Measurements from ENCODE around the gene CIT. TPM values are rescaled to one million over a fixed set of nuclear protein-coding genes. Genes with fewer than 3 reads are reported as not detected.

The CIT gene
- total and polyA plus RNA-seq, 9 of the 15 experiments (the other 6 are each of a cell fraction or from before 2014, with no cell fraction given) = 1.1 to 46.7 (median 21.3) TPM

DNA sequence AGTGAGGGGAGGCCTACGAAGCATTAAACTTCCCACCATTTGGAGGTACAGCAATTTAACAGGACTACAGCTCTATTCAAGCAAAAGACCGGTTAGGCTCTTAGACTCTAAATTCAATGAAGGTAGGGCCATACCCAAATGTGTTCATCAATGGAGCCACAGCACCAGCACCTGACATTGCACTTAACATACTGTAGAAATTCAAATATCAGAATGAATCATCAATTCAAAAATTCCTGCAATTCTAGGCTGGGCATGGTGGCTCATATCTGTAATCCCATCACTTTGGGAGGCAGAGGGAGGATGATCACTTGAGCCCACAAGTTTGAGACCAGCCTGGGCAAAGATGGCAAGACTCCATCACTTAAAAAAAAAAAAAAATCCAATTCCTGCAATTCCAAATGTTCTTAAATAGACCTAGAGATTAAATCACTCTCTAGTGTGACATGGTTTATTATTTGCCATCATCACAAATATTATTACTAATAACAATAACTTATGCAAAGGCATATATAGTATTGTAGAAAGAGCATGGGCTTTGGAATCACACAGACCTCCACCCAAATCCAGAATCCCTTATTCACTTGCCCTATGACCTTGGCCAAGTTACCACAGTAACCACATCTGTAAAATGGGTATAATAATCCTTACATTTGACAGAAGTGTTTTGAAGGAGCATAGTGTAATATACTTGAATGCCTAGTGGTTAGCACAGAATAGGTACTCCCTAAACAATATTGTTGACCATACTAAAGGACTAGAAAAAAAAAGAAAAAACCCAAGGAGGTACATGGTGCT is 59.4 kb downstream of the CIT start:
- H3K27me3 ChIP-seq (ENCODE audit: control insufficient read depth in 2 of 2, insufficient read depth in 2 of 2, low read length in 2 of 2) = no peaks in the 10 kb centered on the region
- no TSS peak for BruUV-seq (replicated peaks)
- no peak for TF ChIP-seq TEAD2 (tag; IDR thresholded peaks at IDR 0.05)
- no peak for TF ChIP-seq HMG20B (CRISPR knock-in tag; IDR thresholded peaks at IDR 0.05)
- TF ChIP-seq, protein P1, sequence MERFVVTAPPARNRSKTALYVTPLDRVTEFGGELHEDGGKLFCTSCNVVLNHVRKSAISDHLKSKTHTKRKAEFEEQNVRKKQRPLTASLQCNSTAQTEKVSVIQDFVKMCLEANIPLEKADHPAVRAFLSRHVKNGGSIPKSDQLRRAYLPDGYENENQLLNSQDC (CRISPR knock-in tag; IDR thresholded peaks at IDR 0.05) = no peak
- no peak for TF ChIP-seq ZNF143 (CRISPR knock-in tag; IDR thresholded peaks at IDR 0.05)
- no peak for TF ChIP-seq SMAD4 (CRISPR knock-in tag; conservative IDR thresholded peaks at IDR 0.05)
- TF ChIP-seq POLR3G (IDR thresholded peaks at IDR 0.05; ENCODE audit: extremely low read depth, insufficient read length, insufficient replicate concordance) = no peak
- no peak for TF ChIP-seq ZC3H8 (IDR thresholded peaks at IDR 0.05)
- TF ChIP-seq CHD1 (IDR thresholded peaks at IDR 0.05; ENCODE audit: low read length) = no peak
- 0 out of 4 replicates have a peak, but pooled peaks of 1 of the 2 experiments have one; percentile 18 for TF ChIP-seq KDM1A (IDR thresholded peaks at IDR 0.05)
- TF ChIP-seq ADNP (tag; IDR thresholded peaks at IDR 0.05) = peak; percentile 85
- TF ChIP-seq RBM25 (IDR thresholded peaks at IDR 0.05; ENCODE audit: low read depth, low read length, severe bottlenecking) = peak; percentile 86
- peak; percentile 78; the same call in 1 of the 2 replicates for TF ChIP-seq ESRRA (IDR thresholded peaks at IDR 0.05; ENCODE audit: borderline replicate concordance, low read depth)
- TF ChIP-seq, protein P2, sequence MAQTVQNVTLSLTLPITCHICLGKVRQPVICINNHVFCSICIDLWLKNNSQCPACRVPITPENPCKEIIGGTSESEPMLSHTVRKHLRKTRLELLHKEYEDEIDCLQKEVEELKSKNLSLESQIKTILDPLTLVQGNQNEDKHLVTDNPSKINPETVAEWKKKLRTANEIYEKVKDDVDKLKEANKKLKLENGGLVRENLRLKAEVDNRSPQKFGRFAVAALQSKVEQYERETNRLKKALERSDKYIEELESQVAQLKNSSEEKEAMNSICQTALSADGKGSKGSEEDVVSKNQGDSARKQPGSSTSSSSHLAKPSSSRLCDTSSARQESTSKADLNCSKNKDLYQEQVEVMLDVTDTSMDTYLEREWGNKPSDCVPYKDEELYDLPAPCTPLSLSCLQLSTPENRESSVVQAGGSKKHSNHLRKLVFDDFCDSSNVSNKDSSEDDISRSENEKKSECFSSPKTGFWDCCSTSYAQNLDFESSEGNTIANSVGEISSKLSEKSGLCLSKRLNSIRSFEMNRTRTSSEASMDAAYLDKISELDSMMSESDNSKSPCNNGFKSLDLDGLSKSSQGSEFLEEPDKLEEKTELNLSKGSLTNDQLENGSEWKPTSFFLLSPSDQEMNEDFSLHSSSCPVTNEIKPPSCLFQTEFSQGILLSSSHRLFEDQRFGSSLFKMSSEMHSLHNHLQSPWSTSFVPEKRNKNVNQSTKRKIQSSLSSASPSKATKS (CRISPR knock-in tag; IDR thresholded peaks at IDR 0.05) = no peak
- TF ChIP-seq XRCC4 (IDR thresholded peaks at IDR 0.05; ENCODE audit: extremely low read depth, insufficient read depth, insufficient read length) = no peak
- TF ChIP-seq ZFP36 (IDR thresholded peaks at IDR 0.05; ENCODE audit: low read depth, low read length, partially characterized antibody) = no peak
- TF ChIP-seq BRCA1 (IDR thresholded peaks at IDR 0.05) = no peak
- no peak for TF ChIP-seq BRCA1 (CRISPR knock-in tag; IDR thresholded peaks at IDR 0.05)
- 0 out of 2 replicates have a peak, but pooled peaks have one; percentile 33 for TF ChIP-seq BCOR (IDR thresholded peaks at IDR 0.05)

More for the DNA sequence above, 59.4 kb downstream of the CIT start:
- no peaks in the 10 kb centered on the region for H3K9me1 ChIP-seq (ENCODE audit: control insufficient read depth, insufficient read depth, low read length)
- DNase-seq (ENCODE audit: extremely low read depth in 1 of 4, low spot score in 3 of 4) (no peak), ATAC-seq (no peak), FAIRE-seq (no peak)
- H3K4me2 ChIP-seq (ENCODE audit: insufficient read depth, low read length) = no peak overlapping the region
- H3K4me3 ChIP-seq = no peak overlapping the region
- H3K36me3 ChIP-seq (ENCODE audit: control insufficient read depth, insufficient read depth, low read length) = peaks cover 38% of the 10 kb centered on the region
- ChIA-PET POLR2A (interaction anchor here (0.5 kb wide), 1 partner anchor 12 kb away, joined by 3 read pairs; no protein-coding TSS in a partner anchor), CTCF (ENCODE audit: low intra/inter-chr PET ratio) (no interaction called here)
- intact Hi-C loops (cut with micrococcal nuclease) (no loop called here), in situ Hi-C loops (cut with MboI) (no loop called here)
- H2AFZ ChIP-seq (ENCODE audit: low read depth, low read length) = no peak overlapping the region
- H3K79me2 ChIP-seq (ENCODE audit: control insufficient read depth, insufficient read depth, low read length) = no peaks in the 10 kb centered on the region; the same call in 2 of the 3 replicates
- 91% methylated on average over 2 of the region's 2 CpGs for WGBS (ENCODE audit: insufficient coverage, low coverage, missing lambda C conversion rate)
- H3K9ac ChIP-seq (ENCODE audit: insufficient read depth in 1 of 2, low read depth in 2 of 2, low read length in 2 of 2) = no peak overlapping the region
- no peaks in the 10 kb centered on the region for H3K4me1 ChIP-seq (replicated peaks in 1 of 2; ENCODE audit: control insufficient read depth in 2 of 2, insufficient read depth in 2 of 2, low read length in 2 of 2)
- no peaks in the 10 kb centered on the region for H3K9me3 ChIP-seq (replicated peaks; ENCODE audit: control insufficient read depth, insufficient read depth, low read depth, low read length)
- no peak overlapping the region for H3K27ac ChIP-seq (ENCODE audit: extremely low read depth, low read depth, low read length)
- H4K20me1 ChIP-seq (replicated peaks; ENCODE audit: control insufficient read depth, insufficient read depth, low read length) = no peaks in the 10 kb centered on the region

All from K562 (cell line).